Loucy (cell line): ENCODE data around the gene PRSS12.

ENCODE experiments used
- H2AFZ ChIP-seq: fragments of 200-600 bp; sonication (generic); 2 replicates; pipeline ENCODE4 v1.6.0; 2016; ENCODE audit warnings: antibody characterized with exemption, mild to moderate bottlenecking, low read length, moderate library complexity
- H3F3A ChIP-seq: fragments of 200-600 bp; 2 replicates; pipeline ENCODE4 v1.6.0; 2016; ENCODE audit warnings: antibody characterized with exemption, low read depth, mild to moderate bottlenecking
- H3K27me3 ChIP-seq: fragments of 200-600 bp; sonication (generic); 2 replicates; pipeline ENCODE4 v1.6.1; 2014; ENCODE audit warnings: low read length, mild to moderate bottlenecking; ENCODE audit not compliant: insufficient read depth, poor library complexity, severe bottlenecking
- H3K36me3 ChIP-seq: fragments of 200-600 bp; sonication (generic); 2 replicates; pipeline ENCODE4 v1.6.1; 2016; ENCODE audit warnings: low read length; ENCODE audit not compliant: insufficient read depth
- H3K4me1 ChIP-seq: fragments of 200-600 bp; sonication (generic); 2 replicates; pipeline ENCODE4 v1.5.1; 2014; ENCODE audit warnings: low read length, mild to moderate bottlenecking; ENCODE audit not compliant: insufficient read depth, poor library complexity, severe bottlenecking
- H3K4me2 ChIP-seq: fragments of 200-600 bp; sonication (generic); 2 replicates; pipeline ENCODE4 v1.6.0; 2014; ENCODE audit warnings: antibody characterized with exemption, low read length, low read depth, mild to moderate bottlenecking; ENCODE audit not compliant: poor library complexity, severe bottlenecking
- H3K4me3 ChIP-seq: fragments of 200-600 bp; sonication (generic); 2 replicates; pipeline ENCODE4 v1.5.1; 2014; ENCODE audit warnings: low read length, mild to moderate bottlenecking, mixed read lengths; ENCODE audit not compliant: poor library complexity, severe bottlenecking
- H3K79me2 ChIP-seq: fragments of 200-600 bp; sonication (generic); 2 replicates; pipeline ENCODE4 v1.6.1; 2014; ENCODE audit warnings: low read length; ENCODE audit not compliant: insufficient read depth
- H3K9ac ChIP-seq: fragments of 200-600 bp; sonication (generic); 2 replicates; pipeline ENCODE4 v1.6.0; 2014; ENCODE audit warnings: mild to moderate bottlenecking, low read depth, low read length, moderate library complexity; ENCODE audit not compliant: poor library complexity, severe bottlenecking
- H3K9me2 ChIP-seq: fragments of 200-600 bp; sonication (generic); replicated peaks from 2 replicates; pipeline ENCODE4 v1.6.1; 2016; ENCODE audit warnings: low read depth, low read length, mixed read lengths
- H3K9me3 ChIP-seq: fragments of 200-600 bp; sonication (generic); 2 replicates; pipeline ENCODE4 v1.6.1; 2014; ENCODE audit warnings: mild to moderate bottlenecking, antibody characterized with exemption, low read length, low read depth; ENCODE audit not compliant: insufficient read depth
- H4K20me1 ChIP-seq: fragments of 200-600 bp; sonication (generic); 2 replicates; pipeline ENCODE4 v1.6.0; 2014; ENCODE audit warnings: antibody characterized with exemption, low read length, mild to moderate bottlenecking; ENCODE audit not compliant: insufficient read depth, poor library complexity, severe bottlenecking
- CTCF ChIP-seq: fragments of 200-600 bp; sonication (generic); conservative IDR thresholded peaks from 2 replicates; pipeline ENCODE4 v1.5.1; 2014; ENCODE audit warnings: mild to moderate bottlenecking, antibody characterized with exemption, low read length
- EZH2phosphoT487 ChIP-seq: fragments of 200-600 bp; IDR thresholded peaks from 2 replicates; pipeline ENCODE4 v1.6.1; 2018; ENCODE audit warnings: antibody characterized with exemption, mild to moderate bottlenecking, moderate library complexity, borderline replicate concordance

The PRSS12 gene

GRCh38 chr4:118289794-118290193 is 63.0 kb downstream of the PRSS12 start:
- Histone ChIP-seq H3F3A (no peaks in the 10 kb centered on the region), H3K9ac (no peak overlapping the region), H3K4me1 (no peaks in the 10 kb centered on the region), H3K79me2 (no peaks in the 10 kb centered on the region), H3K4me3 (no peak overlapping the region), H2AFZ (no peak overlapping the region), H3K9me2 (no peaks in the 10 kb centered on the region), H3K36me3 (no peaks in the 10 kb centered on the region), H3K4me2 (no peak overlapping the region), H3K27me3 (no peaks in the 10 kb centered on the region), H4K20me1 (no peaks in the 10 kb centered on the region), H3K9me3 (no peaks in the 10 kb centered on the region)
- TF ChIP-seq EZH2phosphoT487 (no peak), CTCF (no peak)

- Histone ChIP-seq H3K9me2 (no peaks in the 10 kb centered on the region), H3K4me2 (no peak overlapping the region), H4K20me1 (no peaks in the 10 kb centered on the region), H3K4me3 (no peak overlapping the region), H3K4me1 (no peaks in the 10 kb centered on the region), H3K9me3 (no peaks in the 10 kb centered on the region), H2AFZ (no peak overlapping the region), H3K79me2 (no peaks in the 10 kb centered on the region), H3K9ac (no peak overlapping the region), H3K36me3 (no peaks in the 10 kb centered on the region), H3K27me3 (no peaks in the 10 kb centered on the region), H3F3A (0 out of 2 replicates have a peak, but pooled peaks cover 3% of the 10 kb centered on the region)
- no peak for TF ChIP-seq EZH2phosphoT487
- no peak for TF ChIP-seq CTCF
Observed at GRCh38 chr4:118287711-118288451, 64.9 kb downstream of the PRSS12 start.

- no peak overlapping the region for H2AFZ ChIP-seq
- H3K36me3 ChIP-seq, result peaks cover 4% of the 10 kb centered on the region; the same call in 1 of the 2 replicates
- H3K27me3 ChIP-seq, result no peaks in the 10 kb centered on the region
- H3K9me3 ChIP-seq, result no peaks in the 10 kb centered on the region
- H3K4me1 ChIP-seq, result no peaks in the 10 kb centered on the region
- H3K9me2 ChIP-seq, result no peaks in the 10 kb centered on the region
- no peak overlapping the region for H3K4me2 ChIP-seq
- peaks cover 6% of the 10 kb centered on the region for H4K20me1 ChIP-seq
- 0 out of 2 replicates have a peak, but pooled peaks cover 3% of the 10 kb centered on the region for H3F3A ChIP-seq
- TF ChIP-seq CTCF, result no peak
- TF ChIP-seq EZH2phosphoT487, result no peak
- H3K9ac ChIP-seq, result no peak overlapping the region
- peaks cover 3% of the 10 kb centered on the region for H3K79me2 ChIP-seq
- H3K4me3 ChIP-seq, result no peak overlapping the region
Observed at GRCh38 chr4:118286685-118287084, 66.1 kb downstream of the PRSS12 start.
